22Rv1 (cell line): ENCODE results near the gene PAM16.

Experiments
- CTCF ChIP-seq: fragments of 450-650 bp; IDR thresholded peaks from 2 replicates; pipeline ENCODE4 v1.5.1; 2017; ENCODE audit warnings: mild to moderate bottlenecking
- ZFX ChIP-seq: fragments of 450-650 bp; IDR thresholded peaks from 2 replicates; pipeline ENCODE4 v1.6.1; 2017; ENCODE audit warnings: antibody characterized with exemption, borderline replicate concordance

GRCh38 chr16:4354512-4355409 lies 3.6 kb upstream of the PAM16 start:
- TF ChIP-seq ZFX (no peak), CTCF (no peak)
